AG04450 (cell line): ENCODE measurements around the gene CEACAM7. TPM values are rescaled to one million over a fixed set of nuclear protein-coding genes. Genes with fewer than 3 reads are reported as not detected.

Experiments
- CTCF ChIA-PET: fragments of 300-600, 350-600 bp; formaldehyde crosslinking; extraction: SDS; loops from one replicate; lab custom pipeline; 2022; ENCODE audit warnings: antibody characterized with exemption, inconsistent platforms; lab: Charles Lee
- POLR2A ChIA-PET: fragments of 350-600 bp; formaldehyde crosslinking; extraction: SDS; loops from one replicate; lab custom pipeline; 2021; ENCODE audit warnings: antibody characterized with exemption, inconsistent platforms; lab: Yijun Ruan, JAX
- DNase-seq: peaks from one replicate; pipeline ENCODE4 v3.0.0-alpha.2; 2011; ENCODE audit warnings: low read depth, low spot score
- H3K27ac ChIP-seq: one replicate; pipeline ENCODE4 v1.5.1; 2012; ENCODE audit warnings: low read depth, low read length, control low read depth
- H3K27me3 ChIP-seq: one replicate; pipeline ENCODE4 v1.6.0; 2012; ENCODE audit warnings: low read length; ENCODE audit not compliant: control insufficient read depth, insufficient read depth
- H3K4me3 ChIP-seq: 2 replicates; pipeline ENCODE4 v1.5.1; 2011; ENCODE audit warnings: mild to moderate bottlenecking, low read depth, low read length, control low read depth
- H3K9me3 ChIP-seq: 2 replicates; pipeline ENCODE4 v1.5.1; 2012; ENCODE audit warnings: low read length; ENCODE audit not compliant: control insufficient read depth, insufficient read depth
- CTCF ChIP-seq: IDR thresholded peaks from 2 replicates; pipeline ENCODE4 v1.5.1; 2011; ENCODE audit warnings: low read depth, low read length, control low read depth, inconsistent platforms
- polyA plus RNA-seq: library from polyadenylated mRNA; depleted of rRNA; stranded (reverse); fragments of >200 nt; gene quantifications from 2 replicates; pipeline ENCODE4 v1.2.3, GENCODE V29; 2011

Gene CEACAM7
- polyA plus RNA-seq, 1 experiment: not detected

GRCh38 chr19:41700381-41701195 lies 12.5 kb upstream of the CEACAM7 start:
- Histone ChIP-seq H3K4me3 (no peak overlapping the region), H3K27me3 (no peaks in the 10 kb centered on the region), H3K27ac (no peak overlapping the region), H3K9me3 (no peaks in the 10 kb centered on the region)
- DNase-seq: no peak
- ChIA-PET POLR2A (no interaction called here), CTCF (no interaction called here)
- no peak for TF ChIP-seq CTCF

GRCh38 chr19:41699968-41700323 lies 11.9 kb upstream of the CEACAM7 start:
- DNase-seq: no peak
- POLR2A ChIA-PET: no interaction called here
- no peak for TF ChIP-seq CTCF
- H3K27me3 ChIP-seq: no peaks in the 10 kb centered on the region
- no peak overlapping the region for H3K4me3 ChIP-seq
- no peaks in the 10 kb centered on the region for H3K9me3 ChIP-seq
- CTCF ChIA-PET: no interaction called here
- H3K27ac ChIP-seq: no peak overlapping the region

- Histone ChIP-seq H3K27ac (no peak overlapping the region), H3K27me3 (no peaks in the 10 kb centered on the region), H3K4me3 (no peak overlapping the region), H3K9me3 (no peaks in the 10 kb centered on the region)
- no peak for TF ChIP-seq CTCF
- ChIA-PET CTCF (interaction anchor here (0.8 kb wide), 1 partner anchor 10 kb away, joined by 3 read pairs; no protein-coding TSS in a partner anchor), POLR2A (no interaction called here)
- no peak for DNase-seq
These were observed 11.3 kb upstream of the CEACAM7 start for GRCh38 chr19:41699231-41699967.

GRCh38 chr19:41698746-41699230 lies 10.7 kb upstream of the CEACAM7 start:
- DNase-seq: no peak
- Histone ChIP-seq H3K4me3 (no peak overlapping the region), H3K27ac (no peak overlapping the region), H3K9me3 (no peaks in the 10 kb centered on the region), H3K27me3 (no peaks in the 10 kb centered on the region)
- no peak for TF ChIP-seq CTCF
- ChIA-PET CTCF (interaction anchor here (0.5 to 0.8 kb wide), 2 partner anchors 10 to 54 kb away, joined by 3 to 4 read pairs; no protein-coding TSS in a partner anchor), POLR2A (no interaction called here)
